ENCODE data around the gene ZPR1.

DNA sequence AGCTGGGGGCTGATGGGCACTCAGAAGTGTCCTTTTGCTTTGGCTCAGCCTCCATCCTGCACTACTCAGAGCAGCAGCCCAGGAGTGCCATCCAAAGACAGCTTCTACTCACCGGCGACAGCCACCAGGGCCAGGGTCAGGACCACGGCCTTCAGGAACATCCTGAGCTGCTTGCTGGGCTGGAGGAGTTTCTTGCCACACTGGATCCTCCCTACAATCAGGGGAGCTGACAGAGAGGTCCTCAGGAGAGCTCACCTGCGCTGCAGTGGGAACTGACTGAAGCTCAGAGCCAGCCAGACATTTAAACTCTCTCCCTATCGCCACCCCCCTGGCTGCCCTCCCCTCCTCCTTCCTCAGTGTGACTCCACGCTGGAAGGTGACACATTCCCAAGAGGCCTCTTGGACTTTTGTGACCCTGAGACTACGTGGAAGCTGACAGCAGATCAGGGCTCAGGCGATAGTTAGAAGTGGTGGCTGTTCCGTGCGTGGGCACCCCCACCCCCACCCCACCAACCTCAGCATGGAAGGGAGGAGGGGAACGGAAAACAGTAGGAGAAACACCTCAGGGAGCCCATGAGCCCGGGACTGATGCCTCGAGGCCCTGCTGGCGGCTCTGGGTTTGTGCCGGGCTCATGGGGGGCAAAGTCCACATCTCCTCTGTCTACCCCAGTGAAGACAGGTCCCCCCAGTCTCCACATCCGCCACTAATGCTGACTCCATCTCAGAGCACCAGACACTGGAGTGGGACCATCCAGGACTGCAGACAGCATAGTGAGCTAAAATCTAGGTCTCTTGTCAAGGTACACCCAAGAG is 35.4 kb upstream of the ZPR1 start, which contains the start of gene APOA4:
- TF ChIP-seq, protein P1, sequence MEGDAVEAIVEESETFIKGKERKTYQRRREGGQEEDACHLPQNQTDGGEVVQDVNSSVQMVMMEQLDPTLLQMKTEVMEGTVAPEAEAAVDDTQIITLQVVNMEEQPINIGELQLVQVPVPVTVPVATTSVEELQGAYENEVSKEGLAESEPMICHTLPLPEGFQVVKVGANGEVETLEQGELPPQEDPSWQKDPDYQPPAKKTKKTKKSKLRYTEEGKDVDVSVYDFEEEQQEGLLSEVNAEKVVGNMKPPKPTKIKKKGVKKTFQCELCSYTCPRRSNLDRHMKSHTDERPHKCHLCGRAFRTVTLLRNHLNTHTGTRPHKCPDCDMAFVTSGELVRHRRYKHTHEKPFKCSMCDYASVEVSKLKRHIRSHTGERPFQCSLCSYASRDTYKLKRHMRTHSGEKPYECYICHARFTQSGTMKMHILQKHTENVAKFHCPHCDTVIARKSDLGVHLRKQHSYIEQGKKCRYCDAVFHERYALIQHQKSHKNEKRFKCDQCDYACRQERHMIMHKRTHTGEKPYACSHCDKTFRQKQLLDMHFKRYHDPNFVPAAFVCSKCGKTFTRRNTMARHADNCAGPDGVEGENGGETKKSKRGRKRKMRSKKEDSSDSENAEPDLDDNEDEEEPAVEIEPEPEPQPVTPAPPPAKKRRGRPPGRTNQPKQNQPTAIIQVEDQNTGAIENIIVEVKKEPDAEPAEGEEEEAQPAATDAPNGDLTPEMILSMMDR (IDR thresholded peaks at IDR 0.05): no peak
- no peak for TF ChIP-seq POLR2A (IDR thresholded peaks at IDR 0.05)
- no peak for TF ChIP-seq POLR2AphosphoS5 (IDR thresholded peaks at IDR 0.05; ENCODE audit: insufficient read depth in 1 of 2, low read depth in 1 of 2)
